Hepatocyte (in vitro differentiated cells): ENCODE results near the gene DHRS7. TPM values are rescaled to one million over a fixed set of nuclear protein-coding genes. Genes with fewer than 3 reads are reported as not detected.

ENCODE experiments used
- DNase-seq: peaks from one replicate; pipeline ENCODE4 v3.0.0-alpha.2; 2016; ENCODE audit warnings: low spot score
- H2AFZ ChIP-seq: fragments of 200-600 bp; sonication (generic); 2 replicates; pipeline ENCODE4 v1.6.0; 2016; ENCODE audit warnings: antibody characterized with exemption, mild to moderate bottlenecking
- H3K27ac ChIP-seq: fragments of 200-600 bp; sonication (generic); 2 replicates; pipeline ENCODE4 v1.5.1; 2016; ENCODE audit warnings: mild to moderate bottlenecking
- H3K27me3 ChIP-seq: fragments of 200-600 bp; sonication (generic); 2 replicates; pipeline ENCODE4 v1.6.1; 2016
- H3K36me3 ChIP-seq: fragments of 200-600 bp; sonication (generic); replicated peaks from 2 replicates; pipeline ENCODE4 v1.5.1; 2016; ENCODE audit warnings: low read depth; ENCODE audit not compliant: insufficient read depth
- H3K4me1 ChIP-seq: fragments of 200-600 bp; sonication (generic); 2 replicates; pipeline ENCODE4 v1.5.1; 2016; ENCODE audit warnings: mild to moderate bottlenecking, moderate library complexity; ENCODE audit not compliant: insufficient read depth
- H3K4me2 ChIP-seq: fragments of 200-600 bp; sonication (generic); 2 replicates; pipeline ENCODE4 v1.6.0; 2016
- H3K4me3 ChIP-seq: fragments of 200-600 bp; sonication (generic); 2 replicates; pipeline ENCODE4 v1.5.1; 2016; ENCODE audit warnings: mild to moderate bottlenecking
- H3K79me2 ChIP-seq: fragments of 200-600 bp; sonication (generic); 2 replicates; pipeline ENCODE4 v1.6.0; 2017; ENCODE audit warnings: mild to moderate bottlenecking
- H3K9me2 ChIP-seq: fragments of 200-600 bp; sonication (generic); replicated peaks from 2 replicates; pipeline ENCODE4 v1.6.0; 2017; ENCODE audit warnings: mild to moderate bottlenecking; ENCODE audit not compliant: insufficient read depth
- H3K9me3 ChIP-seq: fragments of 200-600 bp; sonication (generic); 2 replicates; pipeline ENCODE4 v1.5.1; 2016; ENCODE audit warnings: low read depth, mild to moderate bottlenecking
- H4K20me1 ChIP-seq: fragments of 200-600 bp; sonication (generic); 2 replicates; pipeline ENCODE4 v1.6.0; 2016; ENCODE audit warnings: mild to moderate bottlenecking; ENCODE audit not compliant: insufficient read depth, poor library complexity, severe bottlenecking
- CTCF ChIP-seq: fragments of 200-600 bp; sonication (generic); IDR thresholded peaks from 2 replicates; pipeline ENCODE4 v1.5.1; 2016; ENCODE audit warnings: antibody characterized with exemption, mild to moderate bottlenecking; ENCODE audit not compliant: poor library complexity
- EZH2 ChIP-seq: fragments of 200-600 bp; sonication (generic); IDR thresholded peaks from 2 replicates; pipeline ENCODE4 v1.6.1; 2016; ENCODE audit warnings: antibody characterized with exemption, mild to moderate bottlenecking, borderline replicate concordance
- EZH2phosphoT487 ChIP-seq: fragments of 200-600 bp; sonication (generic); IDR thresholded peaks from one replicate; pipeline ENCODE4 v1.6.1; 2018; ENCODE audit warnings: antibody characterized with exemption, mild to moderate bottlenecking, low read depth, moderate library complexity; ENCODE audit not compliant: unreplicated experiment, severe bottlenecking
- WGBS: methylation state at CpG from one replicate; pipeline ENCODE4 v1.1.6; 2016; ENCODE audit warnings: low lambda C conversion rate; ENCODE audit errors: missing lambda C conversion rate; 5-methylcytosine and 5-hydroxymethylcytosine counted together
- polyA plus RNA-seq: library from polyadenylated mRNA; unstranded; fragments of >200 nt; fragmentation: Nextera tagmentation; extraction: Ambion mirVana; gene quantifications from 2 replicates; pipeline ENCODE4 v1.2.1, GENCODE V29; 2016
- total RNA-seq: library from RNA; depleted of rRNA; stranded (reverse); fragments of >200 nt; gene quantifications from 2 replicates; pipeline ENCODE4 v1.2.3, GENCODE V29; 2014

DHRS7 gene
- total and polyA plus RNA-seq, 2 experiments from 2014 or later = 389 TPM

- Histone ChIP-seq H3K79me2 (no peaks in the 10 kb centered on the region), H3K9me3 (no peaks in the 10 kb centered on the region), H3K27me3 (no peaks in the 10 kb centered on the region), H3K27ac (no peak overlapping the region), H3K36me3 (no peaks in the 10 kb centered on the region), H3K4me1 (no peaks in the 10 kb centered on the region), H4K20me1 (no peaks in the 10 kb centered on the region), H3K4me2 (no peak overlapping the region), H2AFZ (no peak overlapping the region), H3K9me2 (no peaks in the 10 kb centered on the region), H3K4me3 (no peak overlapping the region)
- 88% methylated on average over 5 of the region's 5 CpGs for WGBS
- TF ChIP-seq EZH2phosphoT487 (no peak), EZH2 (no peak), CTCF (no peak)
- no peak for DNase-seq
Measured at GRCh38 chr14:60212503-60213371, 47.5 kb upstream of the DHRS7 start.

- 82% methylated on average over 3 of the region's 3 CpGs for WGBS
- peaks cover 4% of the 10 kb centered on the region for H3K27me3 ChIP-seq
- H3K4me1 ChIP-seq = no peaks in the 10 kb centered on the region
- no peak for DNase-seq
- no peak overlapping the region for H3K27ac ChIP-seq
- H4K20me1 ChIP-seq = no peaks in the 10 kb centered on the region
- no peak overlapping the region for H2AFZ ChIP-seq
- no peaks in the 10 kb centered on the region for H3K9me2 ChIP-seq
- no peaks in the 10 kb centered on the region for H3K36me3 ChIP-seq
- H3K79me2 ChIP-seq = no peaks in the 10 kb centered on the region
- H3K9me3 ChIP-seq = no peaks in the 10 kb centered on the region
- H3K4me3 ChIP-seq = no peak overlapping the region
- no peak overlapping the region for H3K4me2 ChIP-seq
- TF ChIP-seq EZH2phosphoT487 = no peak
- no peak for TF ChIP-seq EZH2
- no peak for TF ChIP-seq CTCF
Measured at GRCh38 chr14:60211153-60211552, 46.0 kb upstream of the DHRS7 start.

- TF ChIP-seq EZH2 = no peak
- TF ChIP-seq EZH2phosphoT487 = no peak
- no peak for TF ChIP-seq CTCF
- Histone ChIP-seq H3K4me2 (no peak overlapping the region), H3K27ac (no peak overlapping the region), H3K27me3 (peaks cover 4% of the 10 kb centered on the region), H3K9me3 (no peaks in the 10 kb centered on the region), H3K4me3 (no peak overlapping the region), H4K20me1 (no peaks in the 10 kb centered on the region), H3K4me1 (no peaks in the 10 kb centered on the region), H3K36me3 (no peaks in the 10 kb centered on the region), H3K79me2 (no peaks in the 10 kb centered on the region), H2AFZ (no peak overlapping the region), H3K9me2 (no peaks in the 10 kb centered on the region)
- WGBS = 83% methylated on average over 1 of the region's 1 CpG
- DNase-seq = no peak
Measured at GRCh38 chr14:60210703-60211102, 45.5 kb upstream of the DHRS7 start.
